Measurements from ENCODE around the gene VMAC.

- no peak for TF ChIP-seq CTCF (IDR thresholded peaks at IDR 0.05 in 8 of 11, conservative IDR thresholded peaks at IDR 0.05 in 3 of 11)
- no peak for TF ChIP-seq POLR2A (IDR thresholded peaks at IDR 0.05)
- no peak for TF ChIP-seq POLR2AphosphoS5 (IDR thresholded peaks at IDR 0.05)
Measured at GRCh38 chr19:5956323-5956722, 51.7 kb downstream of the VMAC start.

Measured in spleen (tissue), 7 donors.